ENCODE results near the gene PPM1H.
"Not testable (repeated sequence)": the region's sequence is repeated elsewhere in the genome, so short reads cannot be mapped to it uniquely, and the experiment has no call there.

Gene PPM1H

GRCh38 chr12:62943779-62944395 is 8.9 kb upstream of the PPM1H start:
- DNase-seq = no peak

DNA sequence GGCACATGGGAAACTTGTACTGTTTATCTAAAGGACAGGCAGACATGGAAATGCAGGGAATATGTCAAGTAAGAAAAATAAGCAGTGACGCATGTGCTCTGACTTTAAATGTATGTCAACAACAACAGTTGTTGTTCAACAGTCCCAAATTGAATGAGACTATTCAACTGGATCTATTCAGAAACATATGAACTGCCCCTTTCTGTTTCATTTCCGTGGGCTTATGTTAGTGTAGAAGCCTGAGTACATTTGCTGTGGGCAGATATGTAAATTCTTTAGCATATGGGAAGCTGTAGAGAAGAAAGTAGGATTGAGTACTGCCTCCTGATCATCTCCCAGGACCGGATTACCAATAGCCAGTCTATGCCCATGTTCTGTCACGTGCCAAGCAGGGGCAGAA is 7.4 kb upstream of the PPM1H start:
- DNase-seq = not testable (repeated sequence)

- peak in 1 of 2 donors; percentile 2 for DNase-seq
Measured at GRCh38 chr12:62934239-62934798, 631 bp downstream of the PPM1H start.

DNA sequence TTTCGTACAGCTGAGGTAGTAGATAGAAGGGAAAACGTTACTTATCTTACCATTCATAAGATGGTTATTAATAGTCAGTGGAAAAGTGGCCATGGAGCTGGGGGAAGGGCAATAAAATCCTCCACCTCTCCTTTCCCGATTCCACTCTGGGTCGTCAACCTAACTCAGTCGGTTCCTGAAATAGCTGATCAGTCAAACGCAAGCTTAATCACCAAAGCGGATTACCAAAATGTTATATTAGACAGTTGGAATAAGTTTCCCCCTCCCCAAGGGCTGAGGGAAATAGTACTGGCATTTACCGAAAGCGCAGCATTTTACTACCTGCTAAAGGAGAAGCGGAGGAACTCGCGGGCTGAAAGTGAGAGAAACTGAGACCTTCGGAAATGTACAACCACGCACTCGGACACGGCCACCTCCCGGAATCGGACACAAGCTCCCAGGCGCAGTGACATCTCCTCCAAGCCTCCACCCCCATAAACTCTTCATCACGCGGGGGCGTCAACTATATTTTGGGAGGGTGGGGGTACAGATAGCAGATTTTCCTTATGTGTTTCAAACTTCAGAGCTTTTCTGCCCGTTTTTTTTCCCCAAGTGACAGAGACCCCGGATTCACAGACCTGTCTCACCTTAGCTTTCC is 1.2 kb downstream of the PPM1H start:
- DNase-seq = no peak

GRCh38 chr12:62933220-62933601 is 1.7 kb downstream of the PPM1H start:
- DNase-seq = no peak

- no peak for DNase-seq
Measured at GRCh38 chr12:62931477-62931876, 3.5 kb downstream of the PPM1H start.

DNA sequence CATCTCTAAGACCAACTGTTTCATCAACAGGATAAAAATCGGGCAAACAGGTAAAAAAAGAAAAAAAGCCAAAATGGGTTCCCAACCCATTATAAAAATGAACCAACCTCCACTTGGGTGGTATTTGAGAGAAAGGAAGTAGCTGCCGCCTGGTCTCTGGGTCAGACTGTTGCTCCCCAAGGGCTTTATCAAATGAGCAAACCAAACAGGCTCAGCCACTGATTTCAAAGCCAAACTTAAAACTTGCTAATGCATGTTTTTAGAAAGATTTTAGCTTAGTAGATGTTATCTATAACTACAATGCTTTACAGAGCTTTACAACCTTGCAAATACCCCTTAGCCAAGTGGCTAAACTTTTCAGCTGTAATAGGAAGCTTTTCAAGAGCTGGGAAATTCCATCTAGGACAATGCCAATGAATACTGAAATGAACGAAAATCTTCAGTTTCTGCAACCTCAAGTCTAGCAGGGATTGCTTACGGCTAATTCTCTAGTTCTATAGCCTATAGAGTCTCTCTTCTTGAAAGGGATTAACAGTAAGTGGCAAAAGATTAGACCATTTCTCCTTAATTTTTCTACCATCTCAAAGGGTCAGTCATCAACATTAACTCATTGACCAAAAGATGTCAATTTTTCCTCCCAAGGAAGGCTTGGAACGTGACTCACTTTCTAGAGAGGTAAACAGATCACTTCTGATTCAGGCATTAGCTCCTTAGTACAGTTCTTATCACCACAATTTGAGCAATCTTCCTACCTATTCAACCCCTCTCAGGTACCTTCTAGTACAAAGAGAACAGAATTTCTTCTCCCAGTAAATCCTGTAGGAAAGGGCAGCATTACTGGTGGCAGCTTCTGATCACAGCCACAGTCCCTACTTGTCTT is 4.2 kb downstream of the PPM1H start:
- no peak for DNase-seq

- no peak for DNase-seq
Measured at GRCh38 chr12:62928632-62929031, 6.3 kb downstream of the PPM1H start.

DNA sequence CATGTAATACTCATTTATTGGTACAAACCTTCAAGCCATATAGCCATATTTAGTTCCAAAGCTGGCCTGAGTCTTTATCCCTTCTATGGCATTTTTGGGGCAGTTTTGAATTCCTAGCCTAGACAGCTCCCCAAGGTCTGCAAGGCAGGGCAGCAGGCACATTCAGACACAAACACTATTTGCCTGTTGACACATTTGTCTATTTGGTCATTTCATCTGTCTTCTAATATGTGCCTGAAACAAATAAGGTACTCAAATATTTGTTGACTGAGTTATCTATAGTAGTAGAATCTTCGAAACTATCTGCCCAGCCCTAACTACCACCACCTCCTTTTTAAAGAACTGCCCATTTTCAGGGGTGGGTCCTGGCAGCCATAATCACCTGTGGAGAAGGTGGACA is 9.3 kb downstream of the PPM1H start:
- DNase-seq = no peak

DNA sequence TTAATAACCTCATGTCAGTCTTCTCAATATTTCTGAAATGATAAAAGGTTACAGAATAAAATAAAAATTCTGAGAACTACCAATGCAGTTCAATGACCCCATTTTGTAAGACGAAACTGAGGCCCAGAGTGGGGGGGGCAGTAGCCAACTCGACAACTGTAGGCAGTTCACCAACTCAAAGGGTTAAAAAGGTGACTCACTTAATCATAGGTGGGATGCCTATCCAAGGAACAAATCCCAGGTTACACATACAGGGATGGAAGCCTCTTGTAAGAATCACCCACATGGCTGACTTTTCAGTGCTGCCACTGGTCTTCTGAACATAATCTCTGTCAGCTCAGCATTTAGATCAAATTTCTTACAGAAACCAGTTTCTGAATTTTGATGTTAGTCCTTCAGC is 10.9 kb downstream of the PPM1H start:
- DNase-seq = no peak

GRCh38 chr12:62922539-62922938 is 12.4 kb downstream of the PPM1H start:
- DNase-seq = no peak

- DNase-seq = no peak
Measured at GRCh38 chr12:62919838-62920237, 15.1 kb downstream of the PPM1H start.

GRCh38 chr12:62917926-62918325 is 17.0 kb downstream of the PPM1H start:
- DNase-seq = no peak

GRCh38 chr12:62916632-62917425 is 18.1 kb downstream of the PPM1H start:
- DNase-seq = no peak

GRCh38 chr12:62915204-62915529 is 19.8 kb downstream of the PPM1H start:
- DNase-seq = no peak

GRCh38 chr12:62914443-62915203 is 20.3 kb downstream of the PPM1H start:
- no peak for DNase-seq

- DNase-seq = no peak
Measured at GRCh38 chr12:62913380-62913779, 21.6 kb downstream of the PPM1H start.

DNA sequence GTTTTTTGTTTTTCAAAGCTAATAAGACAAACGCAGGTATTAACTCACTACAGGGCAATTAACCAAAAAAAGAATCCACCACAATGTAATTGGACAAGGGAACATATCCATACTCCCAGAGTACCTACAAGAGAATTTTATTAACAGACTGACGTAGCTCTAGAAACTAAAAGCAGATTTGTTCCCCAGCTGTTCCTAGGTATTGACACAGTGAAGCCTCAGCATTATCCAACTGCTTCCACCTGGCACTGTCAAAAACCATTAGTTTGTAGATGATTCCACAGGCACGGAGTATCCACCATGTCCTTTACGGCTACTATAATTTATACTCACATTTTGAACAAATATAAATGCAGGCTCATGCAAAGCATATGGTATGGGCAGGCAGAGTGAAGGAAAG is 22.3 kb downstream of the PPM1H start:
- no peak for DNase-seq

DNA sequence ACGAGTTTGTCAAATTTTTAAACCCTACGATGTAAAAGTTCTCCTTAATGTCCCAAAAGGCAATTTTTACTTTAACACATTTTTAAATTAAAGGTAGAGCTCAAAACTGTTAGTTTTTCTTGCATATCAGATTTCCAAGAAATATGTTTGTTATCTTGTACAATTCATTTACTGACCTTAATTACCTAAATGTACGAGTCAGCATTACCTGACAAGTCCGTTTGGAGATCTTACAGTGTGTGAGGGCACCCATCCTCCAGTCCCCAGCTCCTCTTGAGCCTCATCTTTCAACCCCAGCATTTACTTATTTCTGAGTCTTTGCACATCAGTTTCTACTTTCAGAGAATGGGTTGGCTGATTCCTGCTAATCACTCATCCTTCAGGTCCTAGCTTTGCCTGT is 23.7 kb downstream of the PPM1H start:
- no peak for DNase-seq

DNA sequence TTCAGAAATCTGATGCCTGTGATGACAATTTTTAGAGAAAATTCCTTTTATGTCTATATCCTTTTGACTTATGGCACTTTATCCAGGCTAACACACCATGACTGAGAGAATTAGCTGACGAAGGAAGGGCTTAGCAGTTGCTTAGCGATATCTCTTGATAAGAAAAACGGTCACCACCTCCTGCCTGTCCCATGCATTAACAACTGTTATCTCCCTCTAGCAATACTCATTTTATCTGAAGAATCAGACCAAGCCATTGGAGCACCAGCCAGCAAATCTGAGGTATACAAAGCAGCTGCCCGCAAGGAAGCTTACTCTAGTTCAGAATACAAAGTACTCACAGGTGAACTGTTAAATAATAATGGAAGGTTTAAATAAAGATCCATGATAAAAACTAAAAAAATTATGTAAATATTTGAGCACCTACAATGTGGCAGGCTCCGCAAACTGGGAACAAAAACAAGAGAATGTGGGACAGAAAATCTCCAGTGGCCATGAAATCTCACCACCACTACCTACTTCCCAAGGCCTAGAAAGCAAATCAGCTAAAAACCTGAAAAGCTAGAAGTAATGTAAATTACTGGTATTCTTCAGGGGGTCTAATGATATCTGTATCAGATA is 24.3 kb downstream of the PPM1H start:
- DNase-seq = no peak

- DNase-seq = no peak
Measured at GRCh38 chr12:62909340-62909739, 25.6 kb downstream of the PPM1H start.

DNA sequence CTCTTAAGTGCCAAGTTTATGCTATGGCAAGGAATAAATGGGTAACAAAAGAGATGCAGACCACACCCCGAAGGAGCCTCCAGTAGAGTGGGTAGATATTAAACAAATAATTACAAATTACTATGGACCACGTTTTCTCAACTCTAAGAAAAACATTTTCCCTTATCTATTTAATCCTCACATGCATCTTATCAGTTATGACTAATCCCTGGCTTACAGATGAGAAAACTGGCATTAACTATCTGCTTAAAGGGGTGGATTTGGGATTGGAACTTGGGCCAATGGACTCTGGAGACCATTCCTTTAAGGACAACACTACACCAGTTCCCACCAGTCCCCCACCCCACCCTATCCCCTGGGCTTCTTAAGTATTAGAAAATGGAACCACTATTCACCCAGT is 26.3 kb downstream of the PPM1H start:
- DNase-seq = no peak

Measured in CD4-positive, alpha-beta T cell treated with Interleukin-1 beta for 1 hour (primary cell).